ENCODE data around the gene IL1RL2.

The IL1RL2 gene

GRCh38 chr2:102264952-102265351, 78.1 kb downstream of the IL1RL2 start:
- no peak overlapping the region for H3K4me3 Mint-ChIP-seq
- peaks cover 21% of the 10 kb centered on the region for H3K4me1 Mint-ChIP-seq
- no peak overlapping the region for H3K27ac Mint-ChIP-seq
- CTCF ChIA-PET, result interaction anchor here (0.8 to 1.3 kb wide), 2 partner anchors 14 to 154 kb away, joined by 3 to 4 read pairs; no protein-coding TSS in a partner anchor
- peaks cover 15% of the 10 kb centered on the region for H3K36me3 Mint-ChIP-seq
- no peak for DNase-seq
- peaks cover 6% of the 10 kb centered on the region for H3K9me3 Mint-ChIP-seq
- no peaks in the 10 kb centered on the region for H3K27me3 Mint-ChIP-seq

- peaks cover 10% of the 10 kb centered on the region for H3K9me3 Mint-ChIP-seq
- H3K4me3 Mint-ChIP-seq, result no peak overlapping the region
- H3K27ac Mint-ChIP-seq, result no peak overlapping the region
- H3K36me3 Mint-ChIP-seq, result peaks cover 11% of the 10 kb centered on the region
- DNase-seq, result no peak
- CTCF ChIA-PET, result interaction anchor here (1.0 to 2.3 kb wide), 4 partner anchors 9 to 246 kb away, joined by 3 to 7 read pairs (median 5); no protein-coding TSS in a partner anchor
- peaks cover 29% of the 10 kb centered on the region for H3K4me1 Mint-ChIP-seq
- no peaks in the 10 kb centered on the region for H3K27me3 Mint-ChIP-seq
Measured at GRCh38 chr2:102266204-102266603, 79.4 kb downstream of the IL1RL2 start.

- H3K36me3 Mint-ChIP-seq, result peaks cover 10% of the 10 kb centered on the region
- H3K4me1 Mint-ChIP-seq, result peaks cover 42% of the 10 kb centered on the region
- no peak overlapping the region for H3K27ac Mint-ChIP-seq
- H3K27me3 Mint-ChIP-seq, result no peaks in the 10 kb centered on the region
- peaks cover 10% of the 10 kb centered on the region for H3K9me3 Mint-ChIP-seq
- no peak overlapping the region for H3K4me3 Mint-ChIP-seq
- DNase-seq, result no peak
- CTCF ChIA-PET, result interaction anchor here (2.3 kb wide), 1 partner anchor 16 kb away, joined by 7 read pairs; no protein-coding TSS in a partner anchor
Measured at GRCh38 chr2:102267774-102268173, 81.0 kb downstream of the IL1RL2 start.

DNA sequence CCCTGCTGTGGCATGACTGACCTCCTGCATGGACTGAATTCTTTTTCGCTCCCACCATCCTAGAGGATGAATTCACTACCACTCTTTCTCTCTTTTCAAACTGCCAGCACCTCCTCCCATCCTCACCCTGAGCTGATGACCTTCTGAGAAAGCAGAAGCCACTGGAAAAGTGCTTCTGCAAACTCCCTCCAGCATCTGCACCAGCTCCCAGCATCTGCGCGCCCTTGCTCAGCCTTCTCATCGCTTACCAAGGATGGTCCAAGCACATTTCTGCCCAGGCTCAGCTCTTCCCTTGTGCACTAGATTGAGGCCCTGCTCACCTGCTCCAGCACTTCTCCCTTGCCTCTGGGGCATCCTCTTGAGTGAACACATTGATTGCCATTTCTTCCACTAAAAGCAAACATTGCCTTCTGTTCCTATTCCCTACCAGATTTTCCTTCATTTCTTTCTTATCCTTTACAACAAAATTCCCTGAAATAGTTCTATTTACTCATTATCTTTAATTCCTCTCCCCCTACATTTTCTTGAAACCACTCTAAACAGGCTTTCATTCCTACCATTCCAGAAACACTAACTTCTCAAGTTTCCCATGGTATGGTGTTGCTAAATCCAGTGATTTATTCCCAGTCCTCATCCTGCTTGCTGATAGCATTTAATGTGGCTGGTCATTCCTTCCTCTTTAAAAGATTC, 81.8 kb downstream of the IL1RL2 start:
- peaks cover 9% of the 10 kb centered on the region for H3K9me3 Mint-ChIP-seq
- H3K27ac Mint-ChIP-seq, result no peak overlapping the region
- H3K36me3 Mint-ChIP-seq, result peaks cover 12% of the 10 kb centered on the region
- H3K27me3 Mint-ChIP-seq, result no peaks in the 10 kb centered on the region
- peaks cover 44% of the 10 kb centered on the region for H3K4me1 Mint-ChIP-seq
- CTCF ChIA-PET, result interaction anchor here (0.8 kb wide), 1 partner anchor 175 kb away, joined by 3 read pairs; no protein-coding TSS in a partner anchor
- H3K4me3 Mint-ChIP-seq, result no peak overlapping the region
- no peak for DNase-seq

- Mint-ChIP-seq H3K36me3 (peaks cover 14% of the 10 kb centered on the region), H3K4me1 (peaks cover 45% of the 10 kb centered on the region), H3K27me3 (no peaks in the 10 kb centered on the region), H3K9me3 (peaks cover 12% of the 10 kb centered on the region), H3K27ac (no peak overlapping the region), H3K4me3 (no peak overlapping the region)
- no peak for DNase-seq
- CTCF ChIA-PET, result interaction anchor here (1.1 kb wide), 1 partner anchor 87 kb away, joined by 3 read pairs; no protein-coding TSS in a partner anchor
Measured at GRCh38 chr2:102269200-102269524, 82.3 kb downstream of the IL1RL2 start.

DNA sequence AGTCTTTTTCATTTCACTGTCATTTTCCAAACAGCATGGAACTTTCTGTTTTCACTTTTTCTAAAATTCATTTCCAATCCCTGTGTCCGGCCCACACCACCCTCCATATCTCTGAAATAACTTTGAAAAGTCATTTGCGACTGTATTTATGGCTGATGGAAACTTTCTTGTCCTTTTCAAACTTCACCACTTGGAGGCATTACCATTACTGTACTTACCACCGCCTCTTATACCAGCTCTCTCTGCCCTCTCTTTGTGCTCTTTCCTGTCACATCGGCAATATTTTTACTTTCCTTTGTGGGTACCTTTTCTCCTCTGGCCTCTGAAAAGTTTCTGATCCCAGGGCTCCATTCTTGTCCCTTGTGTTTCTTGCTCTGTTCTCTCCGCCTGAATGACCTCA, 85.0 kb downstream of the IL1RL2 start:
- no peak for DNase-seq
- Mint-ChIP-seq H3K9me3 (peaks cover 24% of the 10 kb centered on the region), H3K4me3 (no peak overlapping the region), H3K36me3 (peaks cover 36% of the 10 kb centered on the region), H3K27me3 (no peaks in the 10 kb centered on the region), H3K4me1 (peaks cover 60% of the 10 kb centered on the region), H3K27ac (peak overlapping the region; percentile 80)
- CTCF ChIA-PET, result interaction anchor here (1.2 to 2.4 kb wide), 3 partner anchors 65 to 171 kb away, joined by 3 to 6 read pairs (median 6); no protein-coding TSS in a partner anchor

DNA sequence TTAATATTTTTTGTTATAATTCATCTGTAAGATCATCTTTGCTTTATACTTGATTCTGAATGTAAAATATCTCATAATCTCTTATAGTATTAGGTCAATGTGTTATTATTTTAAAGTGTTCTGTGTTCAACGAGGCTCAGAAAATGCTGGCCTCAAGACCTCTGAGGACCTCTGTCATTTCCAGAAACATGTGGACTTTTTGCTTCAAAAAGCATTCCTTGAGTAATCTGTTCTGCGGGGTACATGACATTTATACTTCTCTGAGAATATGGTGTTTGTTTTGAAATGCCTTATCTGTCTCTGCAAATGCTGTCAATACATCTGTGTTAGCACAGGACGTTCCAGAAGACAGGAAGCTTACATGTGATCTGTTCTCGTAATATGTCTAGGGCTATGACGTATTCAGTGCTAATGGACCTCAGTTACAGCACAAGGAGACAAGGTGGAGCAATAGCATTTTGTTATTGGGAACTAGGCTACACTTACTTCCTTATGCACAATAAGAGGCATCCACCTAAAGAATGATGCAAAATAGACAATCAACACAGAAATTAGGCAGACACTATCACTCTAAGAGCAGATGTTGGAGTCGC, 86.9 kb downstream of the IL1RL2 start:
- no peak overlapping the region for H3K27ac Mint-ChIP-seq
- no peak overlapping the region for H3K4me3 Mint-ChIP-seq
- CTCF ChIA-PET, result interaction anchor here (1.2 to 2.4 kb wide), 3 partner anchors 22 to 77 kb away, joined by 3 to 6 read pairs (median 4); no protein-coding TSS in a partner anchor
- no peak for DNase-seq
- H3K36me3 Mint-ChIP-seq, result peaks cover 48% of the 10 kb centered on the region
- peaks cover 27% of the 10 kb centered on the region for H3K9me3 Mint-ChIP-seq
- H3K27me3 Mint-ChIP-seq, result no peaks in the 10 kb centered on the region
- H3K4me1 Mint-ChIP-seq, result peaks cover 79% of the 10 kb centered on the region

- Mint-ChIP-seq H3K27ac (peak overlapping the region; percentile 88), H3K27me3 (no peaks in the 10 kb centered on the region), H3K9me3 (peaks cover 22% of the 10 kb centered on the region), H3K4me3 (peak overlapping the region; percentile 38), H3K4me1 (peaks cover 79% of the 10 kb centered on the region), H3K36me3 (peaks cover 45% of the 10 kb centered on the region)
- DNase-seq, result peak; percentile 52
- CTCF ChIA-PET, result interaction anchor here (0.6 to 2.8 kb wide), 8 partner anchors 11 to 272 kb away, joined by 3 to 18 read pairs (median 5); partner anchors contain the start of gene IL18R1
Measured at GRCh38 chr2:102276549-102277201, 89.9 kb downstream of the IL1RL2 start.

DNA sequence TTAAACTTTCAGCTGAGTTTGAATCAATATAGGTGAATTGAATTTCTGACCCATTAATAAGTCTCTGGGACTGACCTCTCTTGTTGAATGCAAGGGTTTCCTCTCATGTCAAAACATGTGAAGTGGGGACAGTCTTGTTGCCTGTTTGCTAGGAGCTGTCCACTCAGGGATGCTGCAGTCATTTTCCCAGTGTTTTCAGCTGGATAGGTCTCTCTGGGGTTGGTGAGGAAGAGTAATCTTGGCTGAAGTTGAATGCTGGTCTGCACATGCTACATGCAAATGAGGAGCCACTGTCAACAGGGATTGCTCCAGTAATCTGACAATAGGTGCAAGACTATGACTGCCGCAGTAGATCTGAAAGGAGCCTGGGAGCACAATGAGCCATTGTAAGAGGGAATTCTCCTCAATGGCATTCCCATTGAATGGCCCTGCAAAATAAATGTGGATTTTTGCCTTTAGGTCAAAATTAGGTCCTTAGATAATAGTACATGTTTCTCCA, 90.4 kb downstream of the IL1RL2 start:
- CTCF ChIA-PET, result interaction anchor here (0.6 to 2.8 kb wide), 6 partner anchors 11 to 272 kb away, joined by 3 to 18 read pairs (median 7); partner anchors contain the start of gene IL18R1
- peak overlapping the region; percentile 38 for H3K4me3 Mint-ChIP-seq
- H3K27ac Mint-ChIP-seq, result peak overlapping the region; percentile 88

GRCh38 chr2:102278720-102279390, 92.0 kb downstream of the IL1RL2 start:
- Mint-ChIP-seq H3K9me3 (peaks cover 20% of the 10 kb centered on the region), H3K4me1 (peaks cover 67% of the 10 kb centered on the region), H3K27ac (peak overlapping the region; percentile 73), H3K4me3 (no peak overlapping the region), H3K27me3 (no peaks in the 10 kb centered on the region), H3K36me3 (peaks cover 39% of the 10 kb centered on the region)
- DNase-seq, result no peak
- CTCF ChIA-PET, result interaction anchor here (1.0 to 1.3 kb wide), 4 partner anchors 12 to 77 kb away, joined by 3 read pairs; partner anchors contain the start of gene IL18R1

More for the DNA sequence above, 90.4 kb downstream of the IL1RL2 start:
- no peak for DNase-seq
- Mint-ChIP-seq H3K27me3 (no peaks in the 10 kb centered on the region), H3K9me3 (peaks cover 22% of the 10 kb centered on the region), H3K4me1 (peaks cover 75% of the 10 kb centered on the region), H3K36me3 (peaks cover 44% of the 10 kb centered on the region)

DNA sequence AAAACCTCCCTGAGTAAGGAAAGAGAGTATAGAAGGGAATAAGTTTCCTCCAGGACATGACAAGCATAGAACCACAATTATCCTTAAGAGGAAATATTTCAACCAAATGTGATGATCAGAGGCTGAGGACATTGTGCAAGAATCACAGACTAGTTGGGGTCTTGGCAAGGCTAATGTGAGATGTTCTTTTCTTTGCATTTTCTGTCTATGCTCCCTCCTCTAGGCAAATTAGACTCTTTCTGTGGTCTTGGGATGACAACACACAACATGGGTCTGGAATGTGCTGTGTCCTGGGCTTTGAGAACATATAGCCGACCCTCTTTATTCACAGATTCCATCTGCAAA, 92.5 kb downstream of the IL1RL2 start:
- H3K9me3 Mint-ChIP-seq, result peaks cover 19% of the 10 kb centered on the region
- CTCF ChIA-PET, result interaction anchor here (1.0 to 1.3 kb wide), 3 partner anchors 14 to 77 kb away, joined by 3 to 4 read pairs (median 3); partner anchors contain the start of gene IL18R1

DNA sequence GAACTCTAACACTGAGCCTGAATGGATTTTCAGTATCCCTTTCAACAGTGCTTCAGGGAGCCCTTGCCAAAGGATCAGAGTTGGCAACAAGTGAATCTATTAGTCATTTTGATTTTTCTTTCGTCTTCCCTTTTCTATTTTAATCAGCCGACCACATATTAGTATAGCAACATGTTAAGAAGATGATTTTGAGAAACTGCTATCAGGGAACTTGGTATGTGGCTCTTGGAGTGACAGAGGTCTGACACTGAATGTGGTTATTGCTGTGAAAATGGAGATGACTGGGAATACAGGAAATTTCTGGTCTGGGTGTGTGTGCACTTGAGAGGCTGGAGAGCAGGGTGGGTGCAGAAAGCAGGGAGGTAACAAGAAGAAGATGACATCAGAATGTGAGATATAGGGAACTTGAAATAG, 95.9 kb downstream of the IL1RL2 start:
- Mint-ChIP-seq H3K4me1 (peaks cover 34% of the 10 kb centered on the region), H3K4me3 (no peak overlapping the region), H3K27me3 (no peaks in the 10 kb centered on the region), H3K27ac (no peak overlapping the region), H3K9me3 (no peaks in the 10 kb centered on the region), H3K36me3 (peaks cover 8% of the 10 kb centered on the region)
- CTCF ChIA-PET, result interaction anchor here (1.3 to 2.2 kb wide), 4 partner anchors 8 to 42 kb away, joined by 4 to 6 read pairs (median 6); no protein-coding TSS in a partner anchor
- no peak for DNase-seq

More for the DNA sequence above, 92.5 kb downstream of the IL1RL2 start:
- no peak for DNase-seq
- Mint-ChIP-seq H3K27ac (no peak overlapping the region), H3K27me3 (no peaks in the 10 kb centered on the region), H3K4me1 (peaks cover 62% of the 10 kb centered on the region), H3K36me3 (peaks cover 36% of the 10 kb centered on the region), H3K4me3 (no peak overlapping the region)

- DNase-seq, result no peak
- Mint-ChIP-seq H3K36me3 (no peaks in the 10 kb centered on the region), H3K9me3 (no peaks in the 10 kb centered on the region), H3K27me3 (no peaks in the 10 kb centered on the region), H3K4me1 (peaks cover 21% of the 10 kb centered on the region), H3K27ac (no peak overlapping the region), H3K4me3 (no peak overlapping the region)
- CTCF ChIA-PET, result interaction anchor here (1.1 to 1.3 kb wide), 4 partner anchors 11 to 72 kb away, joined by 3 to 5 read pairs (median 3); no protein-coding TSS in a partner anchor
Measured at GRCh38 chr2:102283996-102284395, 97.2 kb downstream of the IL1RL2 start.
